ENCODE measurements around the gene PRKCH. TPM values are rescaled to one million over a fixed set of nuclear protein-coding genes. Genes with fewer than 3 reads are reported as not detected.

Gene PRKCH
- total RNA-seq, 2 donors from 2014 or later, result 27.6 to 33.9 TPM

DNA sequence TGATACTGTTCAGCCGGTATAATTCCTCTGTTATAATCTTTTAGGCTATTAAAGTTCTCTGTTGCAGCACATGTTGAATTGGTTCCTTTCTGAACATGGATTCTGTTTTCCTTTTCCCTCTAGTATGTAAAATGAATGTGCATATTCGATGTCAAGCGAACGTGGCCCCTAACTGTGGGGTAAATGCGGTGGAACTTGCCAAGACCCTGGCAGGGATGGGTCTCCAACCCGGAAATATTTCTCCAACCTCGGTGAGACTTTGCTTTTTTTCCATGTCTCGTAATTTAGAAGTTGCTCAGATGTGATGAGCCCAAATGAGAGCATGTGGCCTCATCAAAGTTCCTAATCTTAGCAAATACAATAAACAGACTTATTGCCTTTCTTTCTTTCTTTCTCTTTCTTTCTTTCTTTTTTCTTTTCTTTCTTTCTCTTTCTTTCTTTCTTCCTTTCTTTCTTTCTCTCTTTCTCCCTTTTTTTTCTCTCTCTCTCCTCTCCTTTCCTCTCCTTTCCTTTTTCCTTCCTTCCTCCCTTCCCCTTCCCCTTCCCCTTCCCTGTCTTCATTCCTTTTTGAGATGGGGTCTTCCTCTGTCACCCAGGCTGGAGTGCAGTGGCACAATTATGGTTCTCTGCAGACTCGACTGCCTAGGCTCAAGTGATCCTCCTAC lies 131.9 kb downstream of the PRKCH start:
- TF ChIP-seq, protein P1, sequence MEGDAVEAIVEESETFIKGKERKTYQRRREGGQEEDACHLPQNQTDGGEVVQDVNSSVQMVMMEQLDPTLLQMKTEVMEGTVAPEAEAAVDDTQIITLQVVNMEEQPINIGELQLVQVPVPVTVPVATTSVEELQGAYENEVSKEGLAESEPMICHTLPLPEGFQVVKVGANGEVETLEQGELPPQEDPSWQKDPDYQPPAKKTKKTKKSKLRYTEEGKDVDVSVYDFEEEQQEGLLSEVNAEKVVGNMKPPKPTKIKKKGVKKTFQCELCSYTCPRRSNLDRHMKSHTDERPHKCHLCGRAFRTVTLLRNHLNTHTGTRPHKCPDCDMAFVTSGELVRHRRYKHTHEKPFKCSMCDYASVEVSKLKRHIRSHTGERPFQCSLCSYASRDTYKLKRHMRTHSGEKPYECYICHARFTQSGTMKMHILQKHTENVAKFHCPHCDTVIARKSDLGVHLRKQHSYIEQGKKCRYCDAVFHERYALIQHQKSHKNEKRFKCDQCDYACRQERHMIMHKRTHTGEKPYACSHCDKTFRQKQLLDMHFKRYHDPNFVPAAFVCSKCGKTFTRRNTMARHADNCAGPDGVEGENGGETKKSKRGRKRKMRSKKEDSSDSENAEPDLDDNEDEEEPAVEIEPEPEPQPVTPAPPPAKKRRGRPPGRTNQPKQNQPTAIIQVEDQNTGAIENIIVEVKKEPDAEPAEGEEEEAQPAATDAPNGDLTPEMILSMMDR (IDR thresholded peaks at IDR 0.05), result no peak
- TF ChIP-seq POLR2A (IDR thresholded peaks at IDR 0.05) (no peak), POLR2AphosphoS5 (IDR thresholded peaks at IDR 0.05) (no peak)
- Histone ChIP-seq H3K9me3 (no peaks in the 10 kb centered on the region), H3K27ac (no peak overlapping the region), H3K4me3 (no peak overlapping the region), H3K4me1 (replicated peaks) (no peaks in the 10 kb centered on the region), H3K27me3 (replicated peaks; ENCODE audit: insufficient read depth) (no peaks in the 10 kb centered on the region), H3K36me3 (peaks cover 0 to 4% of the 10 kb centered on the region in 2 donors)
- intact Hi-C loops (cut with DNase I), result loop anchor here (10.0 kb wide), 1 partner anchor 672 kb away; no protein-coding TSS in a partner anchor
- WGBS, result 81% methylated on average over 9 of the region's 9 CpGs
- DNase-seq (ENCODE audit: low spot score), result no peak

DNA sequence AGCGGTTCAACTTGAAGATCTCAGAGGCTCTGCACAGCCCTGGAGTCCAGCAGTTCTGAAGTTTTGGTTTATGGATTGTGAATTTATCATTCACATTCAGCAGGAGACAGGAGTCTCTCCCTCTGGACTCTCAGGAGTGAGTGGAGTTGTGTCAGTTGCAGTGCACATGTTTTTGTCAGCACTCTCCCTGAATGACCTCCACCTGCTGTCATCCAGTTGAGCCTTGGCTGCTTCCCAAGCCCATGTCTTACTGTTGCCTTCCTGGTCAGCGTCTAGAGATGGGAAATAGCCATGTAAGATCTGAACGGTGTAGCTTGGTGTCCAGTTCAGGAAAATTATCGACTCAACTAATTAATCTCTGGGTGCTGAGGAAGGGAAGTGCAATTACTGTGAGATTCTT lies 133.2 kb downstream of the PRKCH start:
- TF ChIP-seq POLR2AphosphoS5 (IDR thresholded peaks at IDR 0.05) (no peak), POLR2A (IDR thresholded peaks at IDR 0.05) (no peak)
- TF ChIP-seq, protein P1 (IDR thresholded peaks at IDR 0.05), result no peak
- Histone ChIP-seq H3K36me3 (peaks cover 0 to 4% of the 10 kb centered on the region in 2 donors), H3K9me3 (no peaks in the 10 kb centered on the region), H3K27ac (no peak overlapping the region), H3K4me3 (no peak overlapping the region), H3K27me3 (replicated peaks; ENCODE audit: insufficient read depth) (no peaks in the 10 kb centered on the region), H3K4me1 (replicated peaks) (no peaks in the 10 kb centered on the region)
- DNase-seq (ENCODE audit: low spot score), result no peak
- WGBS, result 80% methylated on average over 4 of the region's 4 CpGs
- intact Hi-C loops (cut with DNase I), result loop anchor here (10.0 kb wide), 1 partner anchor 670 kb away; no protein-coding TSS in a partner anchor

DNA sequence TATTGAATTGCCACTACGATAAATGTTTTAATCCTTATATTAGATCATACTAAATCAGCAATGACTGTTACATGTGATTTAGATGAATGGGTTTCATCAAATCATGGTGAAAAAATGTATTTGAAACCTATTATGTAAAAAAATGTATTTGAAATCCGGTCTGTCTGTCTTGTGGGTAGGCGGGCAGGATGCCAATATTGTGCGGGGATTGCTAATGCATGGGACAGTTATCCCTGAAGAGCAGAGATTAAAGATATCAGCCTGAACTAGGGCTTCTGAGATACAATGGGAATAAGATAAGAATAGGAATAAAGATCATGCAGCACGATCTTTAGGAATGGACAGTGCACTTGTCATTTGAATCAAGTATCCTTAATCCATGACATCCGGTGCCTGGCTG lies 134.0 kb downstream of the PRKCH start:
- no peaks in the 10 kb centered on the region for H3K4me1 ChIP-seq (replicated peaks)
- no peak overlapping the region for H3K4me3 ChIP-seq
- no peaks in the 10 kb centered on the region for H3K9me3 ChIP-seq
- DNase-seq (ENCODE audit: low spot score), result no peak
- WGBS, result 93% methylated on average over 6 of the region's 6 CpGs
- peaks cover 0 to 4% of the 10 kb centered on the region in 2 donors for H3K36me3 ChIP-seq
- H3K27me3 ChIP-seq (replicated peaks; ENCODE audit: insufficient read depth), result no peaks in the 10 kb centered on the region
- H3K27ac ChIP-seq, result no peak overlapping the region
- TF ChIP-seq POLR2A (IDR thresholded peaks at IDR 0.05), result no peak
- TF ChIP-seq, protein P1 (IDR thresholded peaks at IDR 0.05), result no peak
- TF ChIP-seq POLR2AphosphoS5 (IDR thresholded peaks at IDR 0.05), result no peak
- intact Hi-C loops (cut with DNase I), result loop anchor here (5.0 to 10.0 kb wide), 2 partner anchors 158 to 669 kb away; no protein-coding TSS in a partner anchor

DNA sequence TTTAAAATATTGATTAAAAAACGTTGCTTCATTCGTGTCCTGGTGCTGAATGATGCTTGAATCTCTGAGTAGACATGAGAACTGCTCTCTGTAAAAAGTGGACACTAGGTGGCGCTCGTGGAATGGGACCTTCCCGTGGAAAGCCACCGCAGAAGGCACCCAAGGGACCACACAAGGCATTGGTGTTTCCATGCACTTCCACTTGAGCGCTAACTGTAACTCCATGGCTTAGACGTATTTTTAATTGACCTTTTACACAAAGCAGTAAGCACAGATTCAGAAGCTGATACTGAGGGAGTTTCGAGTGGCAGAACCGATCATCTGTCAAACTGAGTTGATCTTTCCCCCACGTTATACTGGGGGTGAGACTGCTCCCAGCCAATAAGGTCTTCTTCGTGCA lies 135.3 kb downstream of the PRKCH start:
- no peak for TF ChIP-seq POLR2A (IDR thresholded peaks at IDR 0.05)
- peak; percentile 41 for TF ChIP-seq POLR2AphosphoS5 (IDR thresholded peaks at IDR 0.05)
- TF ChIP-seq, protein P1 (IDR thresholded peaks at IDR 0.05), result peak; percentile 78 to 87 (median 83)
- H3K4me1 ChIP-seq (replicated peaks), result no peaks in the 10 kb centered on the region
- intact Hi-C loops (cut with DNase I), result loop anchor here (5.0 to 10.0 kb wide), 2 partner anchors 159 to 668 kb away; no protein-coding TSS in a partner anchor
- H3K27me3 ChIP-seq (replicated peaks; ENCODE audit: insufficient read depth), result no peaks in the 10 kb centered on the region
- no peaks in the 10 kb centered on the region for H3K9me3 ChIP-seq
- WGBS, result 37% methylated on average over 12 of the region's 12 CpGs
- H3K27ac ChIP-seq, result no peak overlapping the region
- peak; percentile 88 for DNase-seq (ENCODE audit: low spot score)
- peaks cover 0 to 4% of the 10 kb centered on the region in 2 donors for H3K36me3 ChIP-seq
- no peak overlapping the region for H3K4me3 ChIP-seq

DNA sequence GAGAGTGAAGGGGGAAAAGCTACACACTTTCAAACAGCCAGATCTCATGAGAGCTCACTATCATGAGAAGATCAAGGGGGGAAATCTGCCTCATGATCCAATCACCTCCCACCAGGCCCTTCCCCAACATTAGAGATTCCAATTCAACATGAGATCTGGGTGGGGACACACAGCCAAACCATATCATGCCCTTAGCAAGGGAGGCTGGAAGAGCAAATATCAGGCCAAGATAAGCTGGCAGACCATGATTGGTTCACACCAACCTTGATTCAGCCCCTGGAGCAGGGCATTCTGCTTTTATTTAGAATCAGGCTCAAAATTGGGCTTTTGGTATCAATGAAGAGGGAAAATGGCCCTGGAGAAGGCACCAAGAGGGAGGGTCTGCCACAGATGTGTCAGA lies 137.4 kb downstream of the PRKCH start:
- Histone ChIP-seq H3K4me3 (no peak overlapping the region), H3K9me3 (no peaks in the 10 kb centered on the region), H3K27me3 (replicated peaks; ENCODE audit: insufficient read depth) (no peaks in the 10 kb centered on the region), H3K27ac (no peak overlapping the region), H3K4me1 (replicated peaks) (no peaks in the 10 kb centered on the region), H3K36me3 (peaks cover 0 to 4% of the 10 kb centered on the region in 2 donors)
- no peak for DNase-seq (ENCODE audit: low spot score)
- no peak for TF ChIP-seq POLR2A (IDR thresholded peaks at IDR 0.05)
- TF ChIP-seq, protein P1 (IDR thresholded peaks at IDR 0.05), result no peak
- no peak for TF ChIP-seq POLR2AphosphoS5 (IDR thresholded peaks at IDR 0.05)
- intact Hi-C loops (cut with DNase I), result loop anchor here (5.0 to 10.0 kb wide), 2 partner anchors 161 to 666 kb away; no protein-coding TSS in a partner anchor
